HepG2 (cell line): ENCODE measurements around the gene PRIMPOL. TPM values are rescaled to one million over a fixed set of nuclear protein-coding genes. Genes with fewer than 3 reads are reported as not detected.
"Not testable (repeated sequence)": the region's sequence is repeated elsewhere in the genome, so short reads cannot be mapped to it uniquely, and the experiment has no call there.

Experiments used
- ATAC-seq: fragments of 200-7000 bp; cut with Tn5 transposase; 3 replicates; pipeline ENCODE4 v1.9.1; 2020; ENCODE audit warnings: mild to moderate bottlenecking, moderate library complexity
- BruUV-seq: library from RNA; stranded (reverse); fragments of 400-500 nt; replicated peaks from 2 replicates; lab custom pipeline; 2021; lab: Mats Ljungman, UMichigan
- CTCF ChIA-PET: fragments of 300-600 bp; formaldehyde crosslinking; extraction: SDS; loops from one replicate; lab custom pipeline; 2021; ENCODE audit warnings: low total read pairs, inconsistent platforms, low intra/inter-chr PET ratio; lab: Yijun Ruan, JAX
- POLR2A ChIA-PET: fragments of 350-600 bp; sonication (Branson Sonifier 250); formaldehyde crosslinking; loops from one replicate; lab custom pipeline; 2020; ENCODE audit warnings: antibody characterized with exemption, inconsistent platforms; lab: Yijun Ruan, JAX
- DNase-seq: peaks from one replicate; pipeline ENCODE4 v3.0.0-alpha.2; 2015; ENCODE audit warnings: low spot score
- FAIRE-seq: peaks from 3 replicates; lab custom pipeline; 2011; peaks lifted over from hg19 to GRCh38; lab: Jason Lieb, UNC
- H2AFZ ChIP-seq: one replicate; pipeline ENCODE4 v1.6.1; 2011; ENCODE audit warnings: low read length, inconsistent platforms
- H3K27ac ChIP-seq: fragments of 300-600 bp; 3 replicates; pipeline ENCODE4 v1.8.0; 2011; ENCODE audit warnings: mixed run types, mild to moderate bottlenecking, mixed read lengths, low read length, inconsistent platforms; ENCODE audit not compliant: insufficient read depth; ENCODE audit errors: extremely low read length
- H3K27me3 ChIP-seq, 2 experiments: fragments of 200-600 bp in 1 of 2; 2 replicates in 1 of 2; 3 replicates in 1 of 2; pipeline versions ENCODE4 v1.6.0 to v1.8.0; 2011; ENCODE audit warnings: low read length in 2 of 2, mild to moderate bottlenecking in 2 of 2, moderate library complexity in 2 of 2, inconsistent platforms in 1 of 2; ENCODE audit not compliant: insufficient read depth in 2 of 2, control insufficient read depth in 1 of 2
- H3K36me3 ChIP-seq, 2 experiments: fragments of 200-600 bp in 1 of 2; replicated peaks in 1 of 2; 2 replicates in 1 of 2; 3 replicates in 1 of 2; pipeline versions ENCODE4 v1.5.1 to v1.8.0; 2011; ENCODE audit warnings: low read length in 2 of 2, inconsistent platforms in 1 of 2; ENCODE audit not compliant: insufficient read depth in 2 of 2, control insufficient read depth in 1 of 2
- H3K4me1 ChIP-seq: 2 replicates; pipeline ENCODE4 v1.5.1; 2012; ENCODE audit warnings: low read length, inconsistent platforms; ENCODE audit not compliant: insufficient read depth
- H3K4me2 ChIP-seq: 2 replicates; pipeline ENCODE4 v1.6.0; 2011; ENCODE audit warnings: low read depth, low read length, inconsistent platforms
- H3K4me3 ChIP-seq, 3 experiments: fragments of 200-600 bp in 1 of 3; sonication (generic), shearing (Covaris generic) in 1 of 3; replicated peaks in 1 of 3; 2 replicates each; pipeline ENCODE4 v1.5.1; 2011 to 2016; ENCODE audit warnings: low read length in 3 of 3, inconsistent platforms in 2 of 3, low read depth in 2 of 3, mild to moderate bottlenecking in 2 of 3, control low read depth in 1 of 3, mixed read lengths in 1 of 3; ENCODE audit not compliant: insufficient read depth in 1 of 3
- H3K79me2 ChIP-seq: one replicate; pipeline ENCODE4 v1.6.1; 2011; ENCODE audit warnings: low read length, inconsistent platforms; ENCODE audit not compliant: insufficient read depth
- H3K9ac ChIP-seq: 2 replicates; pipeline ENCODE4 v1.6.0; 2011; ENCODE audit warnings: mild to moderate bottlenecking, low read depth, low read length, inconsistent platforms; ENCODE audit not compliant: insufficient read depth
- H3K9me3 ChIP-seq: 2 replicates; pipeline ENCODE4 v1.5.1; 2012; ENCODE audit warnings: mild to moderate bottlenecking, low read length
- H4K20me1 ChIP-seq: 2 replicates; pipeline ENCODE4 v1.6.0; 2011; ENCODE audit warnings: inconsistent platforms, mild to moderate bottlenecking, low read length, moderate library complexity; ENCODE audit not compliant: insufficient read depth
- AGO1 ChIP-seq: fragments of 200-400 bp; formaldehyde crosslinking; IDR thresholded peaks from 2 replicates; pipeline ENCODE4 v1.6.1; 2017; ENCODE audit warnings: mild to moderate bottlenecking, low read depth, low read length, moderate library complexity; ENCODE audit not compliant: poor library complexity, severe bottlenecking
- JUND ChIP-seq: sonication (generic); formaldehyde crosslinking; IDR thresholded peaks from 2 replicates; pipeline ENCODE4 v1.8.0; 2022; ENCODE audit warnings: mild to moderate bottlenecking, missing genetic modification reagents
- KLF12 ChIP-seq: sonication (generic); formaldehyde crosslinking; IDR thresholded peaks from 2 replicates; pipeline ENCODE4 v1.4.0; 2020; ENCODE audit warnings: missing genetic modification reagents, borderline replicate concordance
- MEIS2 ChIP-seq: sonication (generic); formaldehyde crosslinking; IDR thresholded peaks from 2 replicates; pipeline ENCODE4 v1.9.0; 2021; ENCODE audit warnings: mild to moderate bottlenecking, missing genetic modification reagents
- MTA1 ChIP-seq: sonication (generic); formaldehyde crosslinking; IDR thresholded peaks from 2 replicates; pipeline ENCODE4 v1.4.0; 2020; ENCODE audit warnings: missing genetic modification reagents, mild to moderate bottlenecking, borderline replicate concordance
- NONO ChIP-seq, 2 experiments: fragments of 450-650 bp in 1 of 2; sonication (generic) in 1 of 2; formaldehyde crosslinking in 1 of 2; IDR thresholded peaks in 1 of 2; conservative IDR thresholded peaks in 1 of 2; 2 replicates each; pipeline versions ENCODE4 v1.6.1 to v1.8.0; 2017 to 2022; ENCODE audit warnings: mild to moderate bottlenecking in 1 of 2, missing genetic modification reagents in 1 of 2, moderate library complexity in 1 of 2
- POLR2G ChIP-seq: fragments of 200-400 bp; formaldehyde crosslinking; IDR thresholded peaks from 2 replicates; pipeline ENCODE4 v1.6.1; 2018; ENCODE audit warnings: mild to moderate bottlenecking, low read depth, low read length, moderate library complexity
- ZC3H13 ChIP-seq: sonication (generic); formaldehyde crosslinking; IDR thresholded peaks from 2 replicates; pipeline ENCODE4 v1.8.1; 2023; ENCODE audit warnings: mild to moderate bottlenecking, missing genetic modification reagents, moderate library complexity
- ZNF224 ChIP-seq: sonication (generic); formaldehyde crosslinking; IDR thresholded peaks from 2 replicates; pipeline ENCODE4 v1.5.0; 2020; ENCODE audit warnings: mild to moderate bottlenecking, missing genetic modification reagents
- ZNF619 ChIP-seq: sonication (generic); formaldehyde crosslinking; IDR thresholded peaks from 2 replicates; pipeline ENCODE4 v1.4.0; 2020; ENCODE audit warnings: mild to moderate bottlenecking, missing genetic modification reagents
- ZNF703 ChIP-seq: sonication (generic); formaldehyde crosslinking; IDR thresholded peaks from 2 replicates; pipeline ENCODE4 v1.5.1; 2020; ENCODE audit warnings: missing genetic modification reagents, mild to moderate bottlenecking, moderate library complexity, borderline replicate concordance
- ZNF777 ChIP-seq: sonication (generic); formaldehyde crosslinking; IDR thresholded peaks from 2 replicates; pipeline ENCODE4 v1.4.0; 2020; ENCODE audit warnings: missing genetic modification reagents
- ZSCAN21 ChIP-seq: sonication (generic); formaldehyde crosslinking; IDR thresholded peaks from 2 replicates; pipeline ENCODE4 v1.8.0; 2022; ENCODE audit warnings: mild to moderate bottlenecking, missing genetic modification reagents, moderate library complexity, borderline replicate concordance
- ZSCAN9 ChIP-seq: IDR thresholded peaks from 2 replicates; pipeline ENCODE4 v1.6.1; 2016; ENCODE audit warnings: borderline replicate concordance
- WGBS: methylation state at CpG from one replicate; pipeline ENCODE4 v1.1.6; 2017; ENCODE audit warnings: low lambda C conversion rate; 5-methylcytosine and 5-hydroxymethylcytosine counted together
- in situ Hi-C: cut with HindIII; loops from 2 replicates; pipeline ENCODE4 v1.10.0; 2017; ENCODE audit warnings: low pct_unique_long_range_greater_than_20kb; ENCODE audit not compliant: extremely low pct_ligation_motif_present
- intact Hi-C: fragments of 100-400 bp; cut with micrococcal nuclease; formaldehyde crosslinking; loops from one replicate; pipeline ENCODE4 v1.10.0; 2022; ENCODE audit not compliant: unreplicated experiment
- polyA plus RNA-seq, 8 experiments: library from polyadenylated mRNA; depleted of rRNA in 3 of 8; stranded (reverse) in 7 of 8; unstranded in 1 of 8; fragments of >200 nt; fragmentation: Illumina TruSeq in 4 of 8; extraction: Trizol in 4 of 8; gene quantifications; 2 replicates each; pipeline versions ENCODE4 v1.2.1 to v1.2.3, GENCODE V29; 2011 to 2016; ENCODE audit warnings: low read depth in 4 of 8, missing spikeins in 1 of 8, mixed read lengths in 1 of 8; ENCODE audit not compliant: insufficient read depth in 1 of 8
- total RNA-seq, 5 experiments: library from RNA; depleted of rRNA; stranded (reverse); fragments of >200 nt; fragmentation: Illumina TruSeq; extraction: Trizol; gene quantifications; 2 replicates each; pipeline ENCODE4 v1.2.3, GENCODE V29; 2016; ENCODE audit warnings: low read depth in 1 of 5

PRIMPOL gene
- total and polyA plus RNA-seq, 2 of the 13 experiments (the other 11 are each of a cell fraction or from before 2014, with no cell fraction given), result 7.3 to 11.0 TPM

DNA sequence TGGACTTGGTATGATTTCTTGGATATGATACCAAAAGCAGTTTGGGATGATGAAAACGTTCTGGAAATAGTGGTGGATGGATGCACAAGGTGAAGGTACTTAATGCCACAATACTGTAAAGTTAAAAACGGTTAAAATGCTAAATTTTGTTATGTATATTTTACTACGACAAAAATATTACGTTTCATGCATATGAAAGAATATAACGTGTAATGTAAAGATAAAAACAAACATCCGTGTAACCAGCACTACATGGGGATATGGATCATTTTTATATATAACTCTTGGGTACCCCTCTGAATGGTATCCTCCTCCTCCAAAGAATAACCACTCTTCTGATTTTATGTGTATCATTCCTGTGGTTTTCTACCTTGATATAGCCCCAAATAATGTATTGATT lies 85.2 kb downstream of the PRIMPOL start (continued):
- no peak for TF ChIP-seq MEIS2 (CRISPR knock-in tag)
- TF ChIP-seq ZSCAN21, result no peak
- TF ChIP-seq ZNF703, result no peak
- TF ChIP-seq ZC3H13 (CRISPR knock-in tag), result no peak
- no peak for TF ChIP-seq POLR2G
- no peak for TF ChIP-seq JUND (CRISPR knock-in tag)
- TF ChIP-seq ZNF777, result no peak
- no peak for TF ChIP-seq AGO1
- no peak for TF ChIP-seq MTA1 (CRISPR knock-in tag)
- no peak for TF ChIP-seq ZNF619 (CRISPR knock-in tag)
- no peak for TF ChIP-seq ZSCAN9 (CRISPR knock-in tag)
- TF ChIP-seq ZNF224 (CRISPR knock-in tag), result no peak
- no peak for TF ChIP-seq KLF12 (CRISPR knock-in tag)

- DNase-seq; in situ Hi-C loops; H3K9me3 ChIP-seq; H4K20me1 ChIP-seq; H3K9ac ChIP-seq; H2AFZ ChIP-seq; POLR2A ChIA-PET; H3K79me2 ChIP-seq; ATAC-seq; H3K4me2 ChIP-seq; H3K27ac ChIP-seq; H3K36me3 ChIP-seq; H3K27me3 ChIP-seq; TF ChIP-seq NONO (CRISPR knock-in tag; conservative IDR thresholded peaks at IDR 0.05): not testable (repeated sequence)
- intact Hi-C loops, result loop anchor here (10.0 kb wide), 1 partner anchor 475 kb away; no protein-coding TSS in a partner anchor
- peaks cover 26% of the 10 kb centered on the region for H3K4me1 ChIP-seq
- WGBS, result 0% methylated on average over 1 of the region's 1 CpG
- TF ChIP-seq NONO (IDR thresholded peaks at IDR 0.05), result 0 out of 2 replicates have a peak, but pooled peaks have one; percentile 6
- TF ChIP-seq, all 625 proteins: peak for 1; not testable (repeated sequence) for 624
- FAIRE-seq, BruUV-seq, H3K4me3 ChIP-seq, CTCF ChIA-PET: not testable (repeated sequence)
Observed at GRCh38 chr4:184739575-184739974, 90.0 kb downstream of the PRIMPOL start.
